GM18868 (cell line): Measurements from ENCODE around the gene MAFB.

ENCODE experiments used
- ATAC-seq: cut with Tn5 transposase; IDR thresholded peaks from one replicate; pipeline ENCODE4 v1.9.1; 2021; ENCODE audit warnings: mild to moderate bottlenecking, moderate library complexity; ENCODE audit not compliant: unreplicated experiment

The MAFB gene

DNA sequence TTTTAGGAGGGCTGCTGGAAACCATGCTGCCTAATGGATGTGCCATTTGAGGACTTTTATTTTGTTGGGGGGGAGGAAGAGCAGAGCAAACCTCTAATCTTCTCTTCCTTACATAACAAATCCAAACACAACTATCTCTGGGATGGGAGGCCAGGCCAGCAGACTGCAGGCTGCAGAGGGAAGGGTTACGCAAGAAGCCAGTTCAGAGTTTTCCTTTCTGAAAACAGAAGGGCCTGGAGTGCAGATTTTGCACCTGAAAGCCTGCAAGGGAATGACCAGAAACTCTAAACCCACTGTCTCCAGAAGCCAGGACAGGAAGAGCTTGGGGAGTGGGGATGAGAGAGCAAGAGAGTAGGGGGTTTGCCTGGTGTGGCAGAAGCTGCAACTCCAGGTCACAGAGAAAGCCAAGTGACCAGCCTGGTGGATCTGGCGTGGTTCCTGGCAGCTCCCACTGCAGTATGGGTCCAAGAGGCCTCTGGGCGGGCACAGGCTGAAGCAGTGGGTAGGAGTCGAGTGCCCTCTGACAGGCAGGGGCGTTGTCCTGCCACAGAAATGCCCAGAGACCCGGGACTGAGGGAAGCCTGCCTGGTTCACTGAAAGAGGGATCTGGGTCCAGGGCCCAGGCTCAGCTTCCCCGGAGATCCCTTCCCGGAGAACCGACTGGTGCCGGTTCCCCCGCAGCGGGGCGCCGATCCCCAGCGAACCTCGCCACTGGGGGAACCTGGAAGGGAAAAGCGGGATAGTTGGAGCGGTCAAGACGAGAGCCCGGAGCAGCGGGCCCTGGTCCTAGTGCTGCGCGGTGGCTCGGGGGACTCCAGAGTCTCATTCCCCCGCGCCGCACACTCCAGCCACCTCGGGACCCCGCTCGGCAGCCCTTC, 6.7 kb downstream of the MAFB start:
- ATAC-seq = no peak

DNA sequence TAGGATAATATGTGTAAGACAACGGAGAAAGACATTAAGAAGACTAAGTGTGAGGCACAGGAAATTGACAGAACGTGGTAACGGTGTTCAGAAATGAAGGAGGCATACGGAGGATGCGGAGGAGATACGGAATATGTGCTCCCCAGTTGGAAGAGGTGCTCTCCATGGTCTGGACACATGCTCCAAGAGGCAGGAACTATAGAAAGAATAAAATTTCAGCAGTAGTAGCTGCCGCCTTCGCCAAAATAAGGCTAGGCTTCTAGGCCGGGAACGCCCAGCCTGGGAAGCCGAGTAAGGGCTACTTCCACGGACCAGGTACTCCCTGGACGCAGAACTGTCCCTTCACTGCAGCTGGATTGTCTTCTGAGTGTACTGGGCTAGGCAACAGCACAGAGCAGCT, 7.4 kb downstream of the MAFB start:
- ATAC-seq = no peak

DNA sequence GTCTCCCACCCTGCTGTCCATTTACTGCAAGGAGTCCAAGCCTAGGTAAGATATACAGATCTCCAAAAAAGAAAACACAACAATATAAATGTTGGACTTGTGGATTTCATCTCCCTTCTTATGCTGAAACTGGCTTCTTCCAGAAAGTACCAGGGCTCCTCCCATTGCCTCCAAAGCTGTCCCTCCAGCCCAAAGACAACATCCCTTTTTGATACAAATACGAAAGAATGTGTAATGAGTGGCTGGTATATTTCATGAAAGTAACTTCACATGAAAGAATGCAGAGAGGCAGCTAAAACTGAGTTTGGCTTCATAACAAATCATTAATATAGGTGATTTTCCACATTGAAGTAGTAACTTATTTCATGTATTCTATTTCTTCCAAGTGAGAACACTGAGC, 7.9 kb downstream of the MAFB start:
- no peak for ATAC-seq

DNA sequence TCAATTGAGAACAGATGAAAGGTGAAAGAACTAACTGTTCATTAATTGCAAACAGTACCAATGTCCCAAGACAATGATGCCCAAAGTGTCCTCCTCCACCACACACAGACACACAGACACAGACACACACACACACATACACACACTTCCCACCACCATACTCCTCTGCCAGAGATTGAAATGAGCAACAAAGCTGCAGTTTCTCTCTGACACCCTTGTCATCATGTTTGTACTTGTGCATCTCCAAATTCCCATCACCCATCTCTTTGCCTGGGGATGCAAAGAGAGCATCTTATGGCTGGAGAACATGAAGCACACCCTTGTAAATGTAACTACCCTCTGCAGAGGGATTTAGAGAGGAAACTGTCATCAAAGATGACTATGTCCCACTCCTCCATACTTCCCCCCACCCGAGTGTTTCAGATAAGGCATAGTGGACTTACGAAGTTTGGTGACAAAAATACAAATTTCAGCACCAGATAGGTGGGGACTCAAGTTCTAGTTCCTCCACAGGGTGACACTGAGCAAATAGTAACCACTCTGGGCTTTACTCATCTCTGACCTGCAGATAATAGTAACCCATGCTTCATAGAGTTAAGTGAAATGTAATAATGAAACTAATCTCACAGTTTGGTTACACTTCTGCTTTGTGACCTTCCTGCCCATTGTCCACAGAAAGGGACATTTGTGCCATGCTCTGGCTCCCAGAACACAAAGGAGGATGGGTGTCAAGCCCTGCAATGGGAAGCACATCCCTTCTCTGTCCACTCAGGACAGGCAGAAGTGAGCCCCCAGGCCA, 8.7 kb downstream of the MAFB start:
- peak; percentile 89 for ATAC-seq

DNA sequence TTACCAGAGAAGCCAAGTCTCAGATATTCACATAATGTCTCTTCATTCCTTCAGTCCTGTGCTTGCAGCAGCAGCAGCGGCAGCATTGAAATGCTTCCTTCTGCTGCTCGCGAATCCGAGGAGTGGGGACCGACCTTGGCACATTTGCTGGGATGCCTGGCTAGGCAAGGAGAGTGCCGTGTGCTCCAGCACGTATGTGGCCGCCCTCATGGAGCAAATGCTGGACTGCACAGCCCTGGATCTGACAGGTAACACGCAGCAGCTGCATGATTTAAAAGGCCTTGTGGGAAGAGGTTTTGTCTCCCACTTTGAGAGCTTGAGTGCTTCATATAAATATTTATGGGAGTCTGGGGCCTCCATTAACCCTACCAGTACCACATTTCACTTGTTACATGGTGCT, 9.9 kb downstream of the MAFB start:
- ATAC-seq = no peak

DNA sequence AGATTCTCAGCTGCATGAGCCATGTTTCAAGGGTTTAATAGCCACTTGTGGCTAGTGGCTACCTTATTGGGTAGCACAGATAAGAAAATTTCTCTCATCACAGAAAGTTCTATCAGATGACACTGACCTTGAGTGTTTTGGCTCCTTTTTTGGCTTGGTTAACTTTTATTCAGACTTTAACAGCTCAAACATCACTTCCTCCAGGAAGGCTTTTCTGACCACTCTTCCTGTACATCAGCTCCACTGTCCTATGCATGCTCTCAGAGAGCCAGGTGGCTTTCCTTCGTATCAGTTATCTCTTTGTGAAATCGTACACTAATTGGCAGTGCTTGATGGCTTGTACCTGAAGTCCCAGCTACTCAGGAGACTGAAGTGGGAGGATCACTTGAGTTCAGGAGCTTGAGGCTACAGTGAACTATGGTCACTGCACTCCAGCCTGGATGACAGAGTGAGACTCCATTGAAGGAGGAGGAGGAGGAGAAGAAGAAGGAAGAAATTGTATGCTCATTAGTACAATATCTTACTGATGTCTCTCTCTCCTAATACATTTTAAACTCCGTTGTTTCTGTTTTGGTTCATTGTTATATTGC, 10.7 kb downstream of the MAFB start:
- no peak for ATAC-seq

DNA sequence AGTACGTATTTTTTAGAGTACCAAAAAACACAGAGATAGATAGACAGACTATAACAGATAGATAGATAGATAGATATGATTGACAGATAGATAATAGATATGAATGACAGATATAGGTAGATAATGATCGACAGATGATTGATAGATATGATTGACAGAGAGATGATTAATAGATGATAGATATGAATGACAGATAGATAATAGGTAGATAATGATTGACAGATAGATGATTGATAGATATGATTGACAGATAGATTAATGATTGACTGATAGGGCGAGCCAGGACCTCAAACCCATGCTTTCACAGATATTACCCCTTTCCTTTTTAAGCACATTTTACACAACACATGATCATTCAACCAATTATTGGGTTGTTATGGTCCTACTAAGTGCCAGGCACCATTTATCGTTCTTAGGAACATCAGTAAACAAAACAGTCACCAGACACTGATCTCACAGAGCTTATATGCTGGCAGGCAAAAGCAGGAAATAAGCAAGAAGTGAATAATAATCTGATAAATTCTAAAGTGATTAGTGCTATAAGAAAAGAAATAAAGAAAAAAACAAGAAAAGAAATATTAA, 11.6 kb downstream of the MAFB start:
- no peak for ATAC-seq

DNA sequence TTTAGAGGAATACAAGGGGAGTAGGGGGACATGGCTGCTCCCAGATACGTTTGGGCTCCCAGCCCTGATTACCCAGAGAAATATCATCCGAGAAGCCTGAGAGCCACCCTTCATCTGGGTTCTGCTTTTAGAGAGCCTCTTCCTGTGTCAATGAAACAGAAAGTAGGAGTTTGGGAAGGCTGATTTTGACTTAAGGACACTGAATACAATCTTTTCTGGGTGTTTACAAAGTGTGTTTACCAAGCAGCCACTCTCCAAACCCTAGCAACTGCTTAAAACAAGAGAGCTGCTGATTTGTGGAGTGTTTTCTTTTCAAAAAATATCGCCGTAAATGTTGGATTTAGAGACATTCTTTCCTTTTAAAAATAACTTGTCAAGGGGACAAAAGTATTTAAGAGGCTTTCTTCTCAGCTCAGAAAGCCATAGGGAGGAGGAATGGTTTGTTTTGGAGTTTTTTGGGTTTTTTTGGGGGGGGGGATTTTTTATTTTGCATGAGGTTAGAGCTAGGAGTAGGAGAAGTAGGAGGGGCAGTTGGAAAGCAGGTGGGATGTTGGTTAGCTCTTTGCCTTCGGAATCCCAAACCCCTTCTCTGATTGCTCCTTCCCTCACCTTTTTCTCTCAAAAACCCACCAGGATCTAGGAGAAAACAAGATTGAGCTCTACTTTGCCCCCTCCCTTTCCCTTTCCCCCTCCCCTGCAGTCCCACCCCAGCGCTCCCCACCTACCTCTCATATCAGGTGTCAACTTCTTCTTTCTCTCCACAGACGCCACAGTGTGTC, 12.4 kb downstream of the MAFB start:
- no peak for ATAC-seq

DNA sequence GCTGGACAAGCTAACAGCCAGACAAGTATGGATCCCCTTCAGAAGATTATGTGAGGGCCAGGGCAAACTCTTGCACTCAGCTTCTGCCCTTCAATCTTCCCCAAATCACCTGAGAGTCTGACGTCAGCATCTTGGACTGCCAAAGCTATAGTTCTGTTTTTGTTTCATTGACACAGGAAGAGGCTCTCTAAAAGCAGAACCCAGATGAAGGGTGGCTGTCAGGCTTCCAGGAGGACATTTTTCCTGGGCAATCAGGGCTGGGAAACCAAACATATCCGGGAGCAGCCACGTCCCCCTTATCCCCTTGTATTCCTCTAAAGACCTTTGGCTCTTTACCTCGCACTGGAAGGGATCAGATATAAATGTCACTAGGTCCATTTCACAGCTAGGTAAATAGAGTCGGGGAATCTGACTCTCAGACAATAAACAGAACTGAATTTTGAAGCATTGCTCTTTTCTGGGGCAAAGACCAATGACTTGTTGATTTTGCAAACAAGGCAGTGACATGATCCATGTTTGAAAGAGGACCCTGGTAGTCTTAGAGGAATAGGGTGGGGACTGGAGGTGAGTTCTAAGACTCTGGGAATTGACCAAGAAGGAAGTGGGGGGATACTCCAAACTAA, 13.3 kb downstream of the MAFB start:
- ATAC-seq = no peak

DNA sequence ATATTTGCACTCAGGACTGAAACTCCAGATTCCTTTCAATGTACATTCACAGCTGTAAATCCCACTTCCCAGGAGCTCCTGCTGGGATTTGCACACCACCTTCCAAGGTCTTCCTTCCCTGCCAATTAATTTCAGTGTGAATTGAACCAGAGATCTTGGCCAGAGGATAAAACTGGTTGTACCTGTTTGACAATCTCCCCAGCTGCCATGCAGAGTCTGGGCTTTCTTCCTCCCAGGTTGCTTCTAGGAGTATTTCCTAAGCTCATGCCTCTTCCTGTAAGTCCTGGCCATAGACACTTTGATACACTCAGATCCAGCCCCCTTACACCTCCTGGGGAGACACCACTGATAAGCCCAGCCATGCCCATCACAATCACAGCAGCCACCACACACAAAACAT, 15.6 kb downstream of the MAFB start:
- no peak for ATAC-seq

DNA sequence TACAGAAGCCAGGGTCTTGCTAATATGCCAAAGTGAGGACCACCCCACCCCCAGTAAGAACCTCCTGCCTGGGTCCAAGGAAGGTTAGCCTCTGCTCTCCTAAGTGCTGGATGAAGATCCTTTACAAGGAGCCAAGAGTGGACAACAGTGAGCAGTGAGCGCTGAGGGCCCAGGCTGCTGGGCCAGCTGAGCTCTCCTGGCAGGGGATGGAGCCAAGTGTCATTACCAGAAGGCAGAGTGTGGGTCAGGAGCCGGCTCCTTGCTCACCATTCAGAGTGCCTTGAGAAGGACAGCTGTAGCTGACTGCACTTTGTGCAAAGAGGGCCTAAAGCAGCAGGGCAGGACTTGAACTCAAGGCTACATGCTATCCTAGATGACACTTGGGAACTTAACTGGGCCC, 16.9 kb downstream of the MAFB start:
- no peak for ATAC-seq

DNA sequence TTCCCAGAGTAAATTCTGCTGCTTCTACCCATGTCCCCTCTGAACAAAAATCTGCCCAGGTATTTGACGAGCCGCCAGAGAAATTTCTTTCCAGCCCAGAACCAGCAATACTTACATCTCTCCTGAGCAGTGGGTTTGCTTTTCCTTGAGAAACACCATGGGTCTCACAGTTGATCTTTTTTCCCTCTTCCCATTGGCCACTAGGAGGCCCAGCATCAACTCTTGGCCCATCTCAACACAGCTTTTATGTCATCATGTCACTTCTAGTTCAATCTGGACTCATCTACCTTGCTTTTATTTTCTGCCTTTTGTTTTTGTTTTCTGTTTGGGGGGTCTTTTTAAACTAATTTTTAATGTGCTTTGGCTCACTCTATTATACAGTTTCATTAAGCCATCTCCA, 18.8 kb downstream of the MAFB start:
- no peak for ATAC-seq

DNA sequence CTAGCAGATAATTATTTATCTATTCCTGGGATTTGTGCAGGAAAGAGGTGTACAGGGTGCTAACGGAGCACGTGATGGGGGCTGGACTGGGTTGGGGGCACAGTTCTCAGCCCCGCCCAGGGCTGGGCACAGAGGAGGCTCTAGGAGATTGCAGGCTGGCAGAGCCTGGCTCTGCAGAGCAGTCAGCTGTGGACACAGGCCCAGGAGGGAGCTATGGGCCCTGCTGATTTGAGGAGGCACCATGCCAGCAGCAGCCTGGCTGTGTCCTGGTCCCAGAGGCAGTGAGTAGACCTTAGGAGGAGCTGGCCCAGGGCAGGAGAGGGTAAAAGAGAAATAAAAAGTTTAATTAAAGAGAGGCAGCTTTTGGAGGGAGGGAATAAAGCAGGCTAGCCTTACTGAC, 19.3 kb downstream of the MAFB start:
- ATAC-seq = no peak

DNA sequence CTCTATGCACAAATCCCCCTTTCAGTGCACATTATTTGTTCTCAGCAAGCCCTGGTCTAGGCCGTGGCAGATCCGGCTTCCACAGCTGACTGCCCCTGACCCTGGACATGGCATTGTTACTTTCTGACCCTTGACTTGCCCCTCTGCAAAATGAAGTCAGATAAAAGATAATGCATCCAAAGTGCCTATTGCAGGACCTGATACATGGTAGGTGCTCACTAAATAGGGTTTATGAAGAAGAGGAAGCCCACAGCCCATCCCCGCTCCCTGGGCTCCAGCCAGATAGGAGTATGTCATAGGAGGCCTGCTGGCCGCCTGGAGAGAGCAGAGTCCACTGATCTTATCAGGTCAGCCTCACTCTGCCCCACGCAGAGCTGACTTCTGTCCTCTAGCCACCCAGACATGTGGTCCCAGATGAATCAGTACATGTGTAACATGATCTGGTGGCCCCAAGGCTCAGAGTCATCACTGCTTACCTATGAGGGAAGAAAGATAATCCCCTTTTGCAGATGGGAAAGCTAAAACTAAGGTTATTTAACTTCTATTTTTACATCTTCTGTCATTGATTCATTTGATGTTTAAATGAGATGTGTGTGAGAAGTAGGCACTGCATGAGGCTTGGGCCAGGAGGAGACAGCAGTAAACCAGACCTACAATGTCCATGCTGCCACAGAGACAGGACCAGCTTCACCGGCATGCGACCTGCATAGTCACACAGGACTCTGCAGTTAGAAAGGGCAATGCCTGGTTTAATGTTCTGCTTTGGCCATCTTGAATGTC, 20.4 kb downstream of the MAFB start:
- no peak for ATAC-seq

DNA sequence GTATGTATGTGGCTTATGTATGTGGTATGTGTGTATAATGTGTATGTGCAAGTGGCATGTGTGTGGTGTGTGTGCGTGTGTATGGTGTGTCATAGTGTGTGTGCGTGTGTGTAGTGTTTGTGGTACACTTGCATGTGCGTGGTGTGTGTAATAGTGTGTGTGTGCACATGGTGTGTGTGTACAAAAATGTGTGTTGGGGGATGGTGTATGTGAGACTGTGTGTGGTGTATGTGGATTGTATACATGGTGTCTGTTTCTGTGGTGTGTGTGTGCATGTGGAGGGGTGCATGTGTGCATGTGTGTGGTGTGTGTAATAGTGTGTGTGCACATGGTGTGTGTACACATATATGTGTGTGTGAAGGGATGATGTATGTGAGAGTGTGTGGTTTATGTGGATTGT, 21.5 kb downstream of the MAFB start:
- ATAC-seq = no peak

DNA sequence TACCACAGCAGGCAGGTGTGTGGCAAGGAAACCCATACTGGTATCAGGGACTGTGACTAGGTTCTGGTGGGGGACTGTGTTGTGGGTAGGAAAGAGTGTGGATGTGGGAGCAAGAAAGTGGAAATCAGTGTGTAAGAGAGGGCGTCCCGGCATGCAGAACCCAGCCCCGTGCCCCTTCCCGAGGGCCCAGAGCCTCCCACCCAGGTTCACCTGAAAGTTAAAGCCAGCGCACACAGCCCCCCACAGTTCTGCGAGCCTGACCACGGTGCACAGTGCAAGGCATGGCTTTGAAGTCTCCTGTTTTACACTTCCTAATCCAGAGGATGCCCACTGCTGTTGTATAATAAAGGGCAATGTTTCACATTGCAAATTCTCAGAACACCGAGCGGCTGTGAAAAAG, 22.7 kb downstream of the MAFB start:
- ATAC-seq = no peak

DNA sequence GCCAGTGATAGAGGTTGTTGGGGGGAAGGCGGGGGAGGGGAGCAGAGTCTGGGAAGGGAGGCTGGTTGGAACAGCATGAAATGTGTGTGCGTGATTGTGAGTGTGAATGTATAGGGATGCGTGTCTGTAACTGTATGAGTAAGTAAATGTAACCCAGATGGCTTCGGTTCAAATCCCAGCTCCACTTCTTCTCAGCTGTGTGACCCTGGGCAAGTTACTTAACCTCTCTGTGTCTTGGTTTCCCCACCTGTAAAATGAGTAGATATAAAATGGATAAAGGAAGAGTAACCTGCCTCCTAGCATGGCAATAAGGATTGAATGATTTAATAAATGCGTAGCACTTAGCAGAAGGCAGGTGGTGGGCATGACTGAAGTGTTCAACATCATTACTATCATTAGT, 24.1 kb downstream of the MAFB start:
- ATAC-seq = no peak

DNA sequence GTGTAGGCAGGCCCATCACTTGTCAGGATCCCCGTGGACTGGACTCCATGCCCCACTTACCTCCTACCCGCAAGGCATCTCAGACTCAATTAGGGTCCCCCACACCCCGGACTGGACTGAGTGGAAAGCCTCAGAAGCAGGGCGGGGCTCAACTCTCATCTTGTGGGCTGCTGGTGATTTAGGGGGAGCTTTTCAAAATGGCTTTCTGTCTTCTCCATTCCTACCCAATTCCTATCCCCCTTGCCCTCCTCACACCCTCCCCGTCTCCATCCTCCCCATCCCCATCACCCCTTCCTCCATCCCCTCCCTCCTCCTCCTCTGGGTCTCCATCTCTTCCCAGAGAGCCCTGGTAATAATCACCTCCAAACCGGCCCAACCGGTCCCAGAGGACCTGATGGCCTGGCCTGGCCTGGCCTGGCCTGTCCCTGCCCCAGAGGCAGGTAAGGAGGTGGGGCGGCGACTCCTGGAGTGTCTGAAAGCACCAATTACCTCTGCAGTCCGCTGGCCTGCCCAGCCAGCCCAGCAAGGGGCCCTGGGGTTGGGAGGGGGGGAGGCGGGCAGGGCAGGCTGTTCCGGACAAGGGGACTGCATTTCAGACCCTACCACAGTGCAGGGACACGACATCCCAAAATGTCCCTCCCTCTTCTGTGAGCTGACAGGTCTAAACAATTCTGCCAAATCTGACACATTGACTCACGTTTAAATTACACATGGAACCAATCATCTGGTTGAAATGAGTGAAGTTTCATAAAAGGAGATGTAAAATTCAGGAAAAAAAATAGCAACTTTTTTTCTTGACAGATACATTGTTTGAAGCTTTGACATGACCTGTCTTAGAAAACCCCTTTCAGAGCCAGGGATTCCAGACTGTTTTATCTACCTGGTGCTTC, 24.8 kb downstream of the MAFB start:
- ATAC-seq = no peak
